NOMO-1 treated with dmso at 0.1 percent for 144 hours (cell line): ENCODE measurements around the gene RPL7A.
"Not testable (repeated sequence)": the region's sequence is repeated elsewhere in the genome, so short reads cannot be mapped to it uniquely, and the experiment has no call there.

Experiments used
- DNase-seq: peaks from one replicate; lab custom pipeline; 2025; ENCODE audit not compliant: unreplicated experiment; lab: John Stamatoyannopoulos, UW

RPL7A gene

GRCh38 chr9:133347985-133348717, at the start of gene RPL7A, which contains the start of gene MED22:
RPL7A (plus strand) TSS chr9:133348218; CDS start chr9:133348244, 26 bp downstream.
MED22 (minus strand) TSS chr9:133348131; CDS start chr9:133346662, 1,469 bp downstream.
- peak; percentile 92 for DNase-seq

DNA sequence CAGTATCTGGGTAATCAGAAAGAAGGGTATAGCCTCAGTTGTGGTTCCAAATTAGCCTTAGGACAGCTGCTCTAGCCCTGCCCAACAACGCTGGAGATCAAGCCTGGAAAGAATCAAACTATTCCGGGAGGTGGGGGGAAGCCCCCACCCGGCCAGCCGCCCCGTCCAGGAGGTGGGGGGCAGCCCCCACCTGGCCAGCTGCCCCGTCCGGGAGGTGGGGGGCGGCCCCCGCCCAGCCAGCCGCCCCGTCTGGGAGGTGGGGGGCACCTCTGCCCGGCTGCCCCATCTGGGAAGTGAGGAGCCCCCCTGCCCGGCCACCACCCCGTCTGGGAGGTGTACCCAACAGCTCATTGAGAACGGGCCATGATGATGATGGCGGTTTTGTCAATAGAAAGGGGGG, 48.0 kb upstream of the RPL7A start:
- DNase-seq, result not testable (repeated sequence)

DNA sequence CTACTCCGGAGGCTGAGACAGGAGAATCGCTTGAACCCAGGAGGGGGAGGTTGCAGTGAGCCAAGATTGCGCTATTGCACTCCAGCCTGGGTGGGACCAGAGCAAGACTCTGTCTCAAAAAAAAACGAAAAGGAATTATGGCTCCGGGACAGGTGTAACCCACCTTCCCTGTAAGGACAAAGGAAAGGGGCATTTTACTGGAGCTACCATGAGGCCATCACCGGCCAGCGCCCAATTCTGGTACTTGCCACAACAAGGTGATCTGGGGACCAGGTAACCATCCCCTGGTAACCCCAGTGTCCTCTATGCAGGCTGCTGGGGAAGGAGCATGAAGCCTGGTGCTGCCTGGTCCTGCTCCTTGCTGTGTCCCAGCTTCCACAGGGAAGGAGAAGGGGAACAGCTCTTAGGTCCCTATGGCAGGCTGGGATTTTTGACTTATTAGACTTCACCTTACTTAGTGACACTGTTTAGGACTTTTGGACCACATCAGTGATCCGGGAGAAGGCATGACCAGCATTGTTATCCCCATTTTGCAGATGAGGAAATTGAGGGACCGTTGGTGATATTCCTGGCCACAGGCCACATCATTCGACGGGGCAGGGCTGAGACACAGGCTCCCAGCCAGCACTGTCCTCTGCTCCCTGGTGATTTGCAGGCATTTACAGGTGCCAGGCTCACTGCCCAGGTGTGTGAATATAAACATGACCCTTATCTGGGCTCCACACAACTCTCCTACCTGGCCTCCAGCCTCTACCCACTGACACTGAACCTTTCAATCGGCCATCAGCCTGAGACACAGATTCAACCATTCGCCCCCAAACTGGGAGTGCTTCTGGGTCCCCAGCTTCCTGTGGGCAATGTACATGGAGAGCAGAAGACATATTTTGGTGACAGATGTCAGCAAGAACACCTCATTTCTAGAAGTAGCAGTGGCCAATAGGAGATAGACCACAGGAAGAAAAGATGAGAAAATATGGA, 46.5 kb upstream of the RPL7A start:
- no peak for DNase-seq

- no peak for DNase-seq
These were observed 44.5 kb upstream of the RPL7A start for GRCh38 chr9:133303266-133304157.

DNA sequence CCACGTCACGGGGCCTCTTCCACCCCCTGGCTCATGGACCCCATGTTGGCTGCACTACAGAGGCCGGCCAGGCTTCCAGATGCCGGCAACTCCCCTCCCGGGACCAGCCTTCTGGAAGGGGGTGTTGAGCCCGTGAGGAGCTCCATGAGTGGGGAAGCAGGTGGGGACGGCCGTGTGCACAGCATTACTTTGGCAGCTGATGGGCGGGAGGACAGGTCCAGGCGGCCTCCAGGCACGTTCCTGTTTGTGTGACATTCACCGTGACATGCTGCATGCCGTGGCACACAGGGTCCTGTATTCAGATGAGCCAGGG, 43.9 kb upstream of the RPL7A start:
- no peak for DNase-seq

- no peak for DNase-seq
These were observed 43.3 kb upstream of the RPL7A start for GRCh38 chr9:133304477-133305377.

DNA sequence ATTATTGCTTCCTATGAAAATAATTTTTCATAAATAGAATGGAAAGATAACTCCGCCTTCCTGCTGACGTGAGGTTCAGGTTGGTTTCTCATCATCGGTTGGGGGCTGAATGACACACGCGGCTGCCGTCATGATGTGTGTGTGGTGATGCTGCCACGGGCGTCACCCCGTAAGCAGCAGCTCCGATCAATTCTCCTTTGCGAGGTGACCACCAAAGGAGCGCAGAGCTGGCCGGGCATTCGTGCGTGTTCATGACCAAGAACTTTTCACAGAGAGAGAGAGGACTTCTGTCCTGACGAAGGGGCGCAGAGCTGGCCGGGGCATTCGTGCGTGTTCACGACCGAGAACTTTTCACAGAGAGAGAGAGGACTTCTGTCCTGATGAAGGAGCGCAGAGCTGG, 42.3 kb upstream of the RPL7A start:
- no peak for DNase-seq

GRCh38 chr9:133306242-133307204, 41.5 kb upstream of the RPL7A start:
- DNase-seq, result no peak

DNA sequence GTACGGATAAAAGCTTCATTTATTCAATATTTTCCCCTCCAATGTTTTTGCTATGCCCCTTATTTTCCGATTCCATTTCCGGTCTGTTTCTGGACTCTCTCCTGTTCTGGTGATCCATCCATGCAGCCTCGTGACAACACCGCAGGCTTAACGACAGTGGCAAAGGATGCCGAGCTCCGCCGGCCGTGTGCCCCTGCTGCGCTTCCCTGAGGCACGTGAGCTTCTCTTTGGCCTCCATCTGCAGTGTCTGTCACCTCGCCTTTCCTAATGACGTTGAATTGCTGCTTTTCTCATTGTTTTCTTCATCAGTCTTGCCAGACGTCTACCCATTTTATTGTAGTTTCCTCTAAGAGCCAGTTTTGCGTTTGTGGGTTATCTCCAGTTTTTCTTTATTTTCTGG, 40.7 kb upstream of the RPL7A start:
- no peak for DNase-seq

DNA sequence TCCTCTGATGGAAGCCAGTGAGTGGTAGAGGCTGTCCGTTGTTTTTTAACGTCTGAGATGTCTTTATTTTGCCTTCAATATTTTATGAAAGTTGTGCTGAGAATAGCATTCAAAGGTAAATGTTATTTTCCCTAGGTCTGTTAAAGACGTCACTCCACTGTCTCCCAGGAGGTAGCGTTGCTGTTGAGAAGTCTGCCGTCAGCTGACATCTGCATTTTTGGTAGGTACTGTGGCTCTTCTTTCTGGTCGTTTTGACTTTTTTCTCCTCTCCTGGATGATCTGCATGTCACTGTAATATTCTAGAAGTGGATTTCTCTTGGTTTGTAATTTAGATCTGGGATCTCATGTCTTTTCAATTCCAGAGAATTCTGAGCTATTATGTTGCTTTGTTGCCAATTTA, 38.4 kb upstream of the RPL7A start:
- no peak for DNase-seq

DNA sequence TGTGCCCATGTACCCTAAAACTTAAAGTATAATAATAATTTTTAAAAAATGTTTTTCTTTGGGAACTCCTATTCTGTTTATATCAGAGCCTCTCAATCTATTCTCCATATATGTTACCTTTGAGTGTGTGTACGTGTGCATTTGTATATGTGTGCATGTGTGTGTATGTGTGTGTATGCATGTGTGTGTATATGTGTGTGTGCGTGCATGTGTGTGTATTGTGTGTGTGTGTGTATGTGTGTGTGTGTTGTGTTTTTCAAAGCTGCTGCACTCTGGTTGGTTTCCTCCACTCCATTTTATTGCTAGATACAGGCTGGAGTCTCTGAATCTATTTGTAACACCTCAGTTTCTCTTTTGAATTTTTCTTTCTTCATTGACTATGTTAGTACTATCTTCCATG, 32.0 kb upstream of the RPL7A start:
- DNase-seq, result no peak

- DNase-seq, result not testable (repeated sequence)
These were observed 30.5 kb upstream of the RPL7A start for GRCh38 chr9:133317551-133317950.

DNA sequence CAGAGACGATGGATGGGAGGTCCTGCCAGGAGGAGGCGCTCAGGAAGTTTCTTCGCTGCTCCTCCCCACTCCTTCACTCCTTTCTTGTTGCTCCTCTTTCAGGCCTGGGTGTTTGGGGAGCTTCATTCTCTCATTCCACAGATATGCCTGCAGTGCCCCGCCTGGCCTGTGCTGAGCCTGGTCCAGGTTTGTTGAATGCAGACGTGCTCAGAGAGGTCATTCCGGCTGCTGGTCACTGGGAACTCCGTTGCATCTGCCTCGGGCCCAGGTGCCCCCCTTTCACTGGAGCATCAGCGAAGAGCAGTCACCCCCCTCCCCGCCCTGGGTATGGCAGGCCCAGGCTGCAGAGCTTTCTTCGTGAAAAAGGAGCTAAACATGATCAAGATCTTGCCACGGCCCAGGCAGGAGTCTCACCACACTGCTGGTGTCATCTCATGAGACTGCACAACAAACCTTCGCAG, 27.6 kb upstream of the RPL7A start:
- no peak for DNase-seq

DNA sequence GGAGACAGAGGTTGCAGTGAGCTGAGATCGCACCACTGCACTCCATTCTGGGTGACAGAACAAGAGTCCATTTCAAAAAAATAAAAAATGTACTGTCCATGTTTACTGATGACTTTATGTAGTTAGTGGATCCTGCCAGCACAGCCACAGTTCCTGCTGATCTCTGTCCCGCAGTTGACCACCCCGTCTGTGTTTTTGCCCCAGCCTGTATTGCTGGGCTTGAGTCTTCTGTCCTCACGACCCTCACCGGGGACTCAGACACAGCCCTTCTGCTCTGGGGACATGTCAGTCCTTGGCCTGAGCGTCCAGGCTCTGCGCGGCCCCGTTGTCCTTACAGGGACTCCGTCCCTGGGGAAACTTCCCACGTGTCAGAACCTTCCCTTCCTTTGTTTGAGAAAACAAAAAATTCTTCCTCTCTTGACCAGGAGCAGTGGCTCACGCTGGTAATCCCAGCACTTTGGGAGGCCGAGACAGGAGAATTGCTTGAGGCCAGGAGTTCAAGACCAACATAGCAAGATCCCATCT, 26.5 kb upstream of the RPL7A start:
- no peak for DNase-seq

GRCh38 chr9:133322701-133323100, 25.3 kb upstream of the RPL7A start:
- no peak for DNase-seq

DNA sequence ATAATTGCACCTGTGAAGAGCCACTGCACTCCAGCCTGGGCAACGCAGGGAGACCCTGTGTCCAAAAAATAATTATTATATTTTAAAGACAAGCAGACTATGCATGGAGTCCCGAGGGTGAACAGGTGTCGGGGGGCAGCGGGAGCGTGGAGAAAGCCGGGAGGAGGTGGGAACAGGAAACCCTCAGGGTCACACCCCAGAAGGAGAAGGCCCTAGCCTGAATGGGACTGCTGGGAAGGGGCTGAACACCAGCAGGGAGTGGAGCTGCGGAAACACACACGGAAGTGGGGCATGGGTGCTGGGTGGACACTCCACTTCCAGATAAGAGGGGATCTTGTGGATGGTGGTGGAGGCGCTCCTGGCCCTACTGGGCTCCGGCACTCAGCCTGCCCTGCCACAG, 24.8 kb upstream of the RPL7A start:
- no peak for DNase-seq

GRCh38 chr9:133323991-133324703, 23.9 kb upstream of the RPL7A start:
- DNase-seq, result no peak

DNA sequence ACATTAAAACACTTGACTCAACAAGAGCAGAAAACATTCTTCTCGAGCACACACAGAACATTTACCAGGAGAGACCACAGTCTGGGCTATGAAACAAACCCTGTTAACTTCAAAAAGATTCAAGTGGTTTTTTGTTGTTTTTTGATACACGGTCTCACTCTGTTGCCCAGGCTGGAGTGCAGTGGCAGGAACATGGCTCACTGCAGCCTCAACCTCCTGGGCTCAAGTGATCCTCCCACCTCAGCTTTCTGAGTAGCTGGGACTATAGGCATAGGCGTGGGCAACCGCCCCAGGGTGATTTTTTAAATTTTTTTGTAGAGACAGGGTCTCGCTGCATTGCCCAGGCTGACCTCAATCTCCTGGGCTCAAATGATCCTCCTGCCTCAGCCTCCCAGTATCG, 21.0 kb upstream of the RPL7A start:
- DNase-seq, result not testable (repeated sequence)
